GM18909 (cell line): Measurements from ENCODE around the gene ARMC5.
A peak's percentile ranks its signal among the peaks of the same experiment; 100 is the strongest.
"Not testable (repeated sequence)": the region's sequence is repeated elsewhere in the genome, so short reads cannot be mapped to it uniquely, and the experiment has no call there.

Experiments used
- ATAC-seq: cut with Tn5 transposase; IDR thresholded peaks from one replicate; pipeline ENCODE4 v1.9.1; 2021; ENCODE audit warnings: mild to moderate bottlenecking; ENCODE audit not compliant: unreplicated experiment, poor library complexity

Gene ARMC5

DNA sequence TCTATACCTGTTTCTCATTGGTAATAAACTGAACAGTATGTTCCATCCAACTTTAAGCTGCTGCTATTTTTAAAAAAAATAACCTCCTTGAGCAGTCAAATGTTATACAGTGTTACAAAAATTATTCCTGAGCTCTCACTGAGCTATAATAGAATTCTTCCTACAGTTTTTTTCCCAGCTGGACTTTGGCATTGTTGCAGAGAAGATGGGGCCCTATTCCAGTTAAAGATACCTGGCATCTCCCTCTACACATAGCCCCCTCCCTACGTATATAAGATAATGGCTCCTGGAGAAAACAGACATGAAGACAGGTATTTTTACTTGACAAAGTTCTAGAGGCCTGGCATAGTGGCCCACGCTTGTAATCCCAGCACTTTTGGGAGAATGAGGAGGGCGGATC is 29.5 kb upstream of the ARMC5 start:
- no peak for ATAC-seq

DNA sequence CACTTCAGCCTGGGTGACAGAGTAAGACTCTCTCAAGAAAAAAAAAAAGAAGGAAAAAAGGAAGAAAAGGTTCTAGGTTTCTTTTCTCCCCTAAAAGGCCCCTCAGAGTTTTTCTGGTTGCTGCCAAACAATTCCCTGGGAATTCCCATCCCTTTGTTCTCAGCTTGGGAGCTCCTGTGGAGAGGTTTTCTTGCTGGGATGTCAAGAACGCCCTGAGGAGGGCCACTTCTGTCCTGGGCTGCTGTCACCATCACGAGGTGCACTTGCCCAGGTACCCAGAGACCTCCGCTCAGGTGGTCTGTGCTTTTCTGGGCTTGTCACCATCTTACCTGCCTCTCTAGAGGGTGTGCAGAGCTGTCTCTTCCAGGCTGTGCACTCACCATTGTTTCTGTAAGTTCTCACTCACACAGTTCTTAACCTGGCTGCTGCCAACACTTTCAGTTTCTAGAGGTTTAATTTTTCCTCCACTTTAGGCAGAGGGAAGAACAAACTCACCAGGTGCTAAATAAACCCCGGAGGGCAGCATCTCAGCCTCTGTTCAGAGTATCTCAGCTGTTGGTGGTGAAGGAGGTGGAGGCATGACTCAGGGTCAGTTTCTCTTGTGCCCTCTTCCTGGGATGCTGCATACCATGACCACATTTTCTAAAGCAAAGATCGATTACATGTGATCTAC is 28.8 kb upstream of the ARMC5 start:
- no peak for ATAC-seq

DNA sequence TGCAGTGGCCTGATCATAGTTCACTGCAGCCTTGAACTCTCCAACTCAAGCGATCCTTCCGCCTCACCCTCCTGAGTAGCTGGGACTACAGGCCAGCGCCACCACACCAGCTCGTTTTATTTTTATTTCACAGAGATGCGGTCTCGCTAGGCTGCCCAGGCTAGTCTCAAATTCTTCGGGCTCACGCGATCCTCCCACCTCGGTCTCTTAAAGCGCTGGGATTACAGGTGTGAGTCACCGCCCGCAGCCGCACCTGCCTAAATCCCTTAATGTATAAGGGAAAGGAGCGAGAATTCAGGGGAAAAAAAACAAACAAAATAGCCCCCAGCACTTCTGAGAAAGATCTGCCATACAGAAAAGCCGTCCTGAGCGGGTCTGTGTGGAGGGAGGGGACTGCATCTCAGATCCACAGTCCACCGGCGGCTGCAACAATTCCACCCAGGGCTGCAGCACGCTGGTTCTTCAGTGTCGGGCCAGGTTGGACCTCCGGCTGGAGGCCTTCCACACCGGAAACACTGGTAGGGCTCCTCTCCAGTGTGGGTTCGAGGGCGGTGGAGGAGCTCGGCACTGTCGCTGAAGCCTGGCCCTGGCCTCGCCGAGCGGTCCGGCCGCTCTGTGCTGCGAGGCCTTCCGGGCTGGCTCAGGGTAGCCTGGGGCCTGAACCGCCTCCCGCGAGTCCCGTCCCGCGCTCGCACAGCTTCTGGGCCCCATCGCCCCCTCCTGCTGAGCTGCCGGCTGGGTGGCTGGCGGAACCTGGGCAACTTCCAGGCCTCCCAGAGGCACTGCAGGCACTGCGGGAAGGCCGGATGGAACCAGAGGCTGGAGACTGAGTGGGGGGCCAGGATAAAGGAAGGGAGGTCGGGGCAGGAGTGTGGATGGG is 23.7 kb upstream of the ARMC5 start:
- no peak for ATAC-seq

DNA sequence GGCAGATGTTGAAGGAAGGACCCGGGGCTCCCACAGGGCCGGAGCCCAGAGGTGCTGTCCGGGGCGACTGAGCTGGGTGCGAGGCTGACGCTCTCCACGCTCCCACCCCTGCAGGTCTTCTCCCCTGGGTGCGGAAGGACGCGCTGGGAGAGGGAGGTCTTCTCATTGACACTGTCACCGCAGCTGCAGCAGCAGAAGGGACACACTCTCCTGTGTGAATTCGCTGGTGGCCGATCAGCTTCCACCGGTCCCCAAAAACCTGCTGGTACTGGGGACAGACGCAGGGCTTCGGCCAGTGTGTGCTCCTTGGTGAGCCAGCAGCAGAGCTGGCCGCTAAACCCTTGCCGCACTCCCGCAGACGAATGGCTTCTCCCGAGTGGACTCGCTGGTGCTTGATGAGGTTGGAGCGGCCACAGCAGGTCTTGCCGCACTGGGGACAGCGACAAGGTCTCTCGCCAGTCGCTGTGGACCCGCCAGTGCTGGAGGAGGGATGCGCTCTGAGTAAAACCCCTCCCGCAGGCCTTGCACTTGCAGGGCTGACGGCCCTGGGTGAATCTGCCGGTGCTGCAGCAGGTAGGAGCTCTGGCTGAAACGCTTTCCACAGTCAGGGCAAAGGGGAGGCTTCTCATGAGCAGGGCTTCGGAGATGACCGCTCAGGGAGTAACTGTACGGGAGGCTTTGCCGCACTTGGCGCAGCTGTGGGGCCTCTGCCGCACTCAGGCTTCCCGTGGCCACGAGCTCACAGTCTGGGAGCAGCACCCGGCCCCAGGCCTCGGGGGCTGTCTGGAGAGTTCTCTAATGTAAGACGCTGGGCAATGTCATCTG is 22.9 kb upstream of the ARMC5 start:
- no peak for ATAC-seq

DNA sequence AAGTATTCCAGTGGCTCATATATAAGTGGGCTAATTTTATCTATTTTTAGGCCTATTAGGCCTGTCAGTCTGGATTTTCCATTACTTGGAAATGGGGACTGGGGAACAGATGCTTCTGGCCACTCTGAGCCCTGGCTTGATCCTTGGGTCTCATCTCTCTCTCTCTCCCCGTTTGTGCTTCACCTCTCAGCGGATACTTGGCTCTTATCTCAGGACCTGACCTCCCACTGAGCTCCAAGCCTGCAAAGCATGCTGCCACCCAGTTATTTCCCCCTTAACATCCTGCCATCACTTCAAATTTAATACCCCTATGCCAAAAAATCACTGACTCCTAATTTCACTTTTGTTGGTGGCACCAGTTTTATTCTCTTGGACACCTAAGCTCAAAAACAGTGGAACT is 20.9 kb upstream of the ARMC5 start:
- ATAC-seq: no peak

DNA sequence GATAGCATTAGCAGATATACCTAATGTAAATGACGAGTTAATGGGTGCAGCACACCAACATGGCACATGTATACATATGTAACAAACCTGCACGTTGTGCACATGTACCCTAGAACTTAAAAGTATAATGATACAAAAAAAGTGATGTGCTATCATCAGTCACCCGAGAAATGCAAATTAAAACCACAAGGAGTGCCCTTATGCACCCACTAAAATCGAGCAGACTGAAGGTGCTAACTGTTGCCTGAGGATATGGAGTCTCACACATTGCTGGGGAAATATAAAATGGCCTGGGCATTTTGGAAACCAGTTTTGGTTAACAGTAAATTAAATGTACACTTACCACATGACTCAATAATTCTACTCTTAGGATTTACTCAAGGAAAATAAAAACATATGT is 20.3 kb upstream of the ARMC5 start:
- ATAC-seq: not testable (repeated sequence)

DNA sequence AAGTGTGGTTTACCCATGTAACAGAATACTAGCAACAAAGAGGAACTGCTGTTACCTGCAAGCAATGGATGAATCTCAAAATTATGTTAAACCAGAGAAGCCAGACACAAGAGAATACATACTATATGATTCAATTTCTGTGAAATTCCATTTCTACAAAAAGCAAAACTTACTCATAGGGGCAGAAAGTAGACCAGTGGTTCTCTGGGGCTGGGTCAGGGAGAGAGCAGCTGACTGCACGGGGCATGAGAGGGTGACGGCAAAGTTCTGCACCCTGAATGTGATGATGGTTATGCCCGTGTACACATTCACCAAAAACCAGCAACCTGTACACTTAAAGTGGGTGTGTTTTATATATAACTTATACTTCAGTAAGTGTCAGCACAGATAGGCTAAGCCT is 19.8 kb upstream of the ARMC5 start:
- ATAC-seq: no peak

DNA sequence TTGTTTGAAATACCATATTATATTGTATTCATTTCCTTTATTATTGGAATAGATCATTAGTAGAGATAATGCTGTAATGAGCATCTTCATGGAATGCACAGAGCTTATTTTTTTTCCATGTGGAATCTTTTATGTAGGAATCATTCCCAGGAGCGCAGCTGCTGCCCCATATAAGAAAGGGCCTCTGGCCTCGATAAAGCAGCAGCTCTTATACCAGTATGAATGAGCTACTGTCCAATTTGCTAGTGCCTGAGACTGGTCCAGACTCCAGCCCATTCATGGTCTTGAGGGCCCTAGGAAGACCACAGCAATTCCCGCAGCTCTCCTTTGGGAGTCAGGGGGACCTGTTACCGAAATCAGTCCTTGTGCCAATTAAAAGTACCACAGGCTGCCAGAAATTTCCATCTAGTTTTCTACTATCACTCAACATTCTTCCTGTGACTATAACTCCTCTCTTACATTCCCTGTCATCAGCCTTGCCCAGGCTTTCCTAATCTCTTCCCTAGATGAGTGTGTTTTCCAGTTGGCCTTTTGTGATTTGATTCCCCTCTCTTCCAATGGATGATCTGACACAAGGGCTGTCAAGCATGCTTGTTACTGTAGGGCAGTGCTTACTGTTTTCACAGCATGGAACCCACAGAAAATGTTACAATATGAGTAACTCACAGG is 18.7 kb upstream of the ARMC5 start:
- ATAC-seq: no peak

DNA sequence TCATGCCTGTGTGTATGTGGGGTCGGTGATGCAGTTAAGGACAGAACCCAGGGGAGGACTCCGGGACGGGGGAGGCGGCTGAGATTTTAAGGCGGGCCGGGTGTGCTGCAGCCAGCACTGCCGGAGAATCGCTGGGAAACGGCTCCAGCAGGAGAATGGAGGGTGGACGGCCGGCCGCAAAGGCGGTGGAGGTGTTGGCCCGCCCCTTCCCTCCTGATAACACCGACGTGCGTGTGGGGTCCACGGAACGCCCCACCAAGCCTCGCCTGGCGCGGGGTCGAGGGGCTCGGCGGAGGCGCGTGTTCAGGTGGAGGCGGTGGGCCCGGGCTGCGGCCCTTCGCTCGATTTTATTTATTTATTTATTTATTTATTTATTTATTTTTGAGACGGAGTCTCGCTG is 17.3 kb upstream of the ARMC5 start:
- ATAC-seq: no peak

DNA sequence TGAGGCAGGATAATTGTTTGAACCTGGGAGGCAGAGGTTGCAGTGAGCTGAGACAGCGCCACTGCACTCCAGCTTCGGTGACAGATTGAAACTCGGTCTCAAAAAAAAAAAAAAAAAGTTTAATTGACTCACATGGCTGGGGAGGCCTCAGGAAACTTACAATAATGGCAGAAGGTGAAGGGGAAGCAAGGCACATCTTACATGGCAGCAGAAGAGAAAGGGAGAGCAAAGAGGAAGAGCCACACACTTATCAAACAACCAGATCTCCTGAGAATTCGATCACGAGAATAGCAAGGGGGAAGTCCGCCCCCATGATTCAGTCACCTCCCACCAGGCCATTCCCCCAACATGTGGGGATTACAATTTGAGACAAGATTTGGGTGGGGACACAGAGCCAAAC is 13.4 kb upstream of the ARMC5 start:
- ATAC-seq: not testable (repeated sequence)

DNA sequence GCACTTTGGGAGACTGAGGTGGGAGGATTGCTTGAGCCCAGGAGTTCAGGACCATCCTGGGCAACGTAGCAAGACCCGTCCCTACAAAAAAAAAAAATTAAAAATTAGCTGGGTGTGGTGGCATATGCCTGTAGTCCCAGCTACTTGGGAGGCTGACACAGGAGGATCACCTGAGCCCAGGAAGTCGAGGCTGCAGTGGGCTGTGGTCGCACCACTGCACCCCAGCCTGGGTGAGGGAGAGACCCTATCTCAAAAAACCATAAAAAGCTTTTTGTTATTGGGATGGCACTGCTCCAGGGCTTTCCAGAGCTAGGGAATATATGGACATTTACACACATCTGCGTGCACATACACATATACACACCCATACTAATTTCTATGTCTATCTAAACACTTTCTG is 8.1 kb upstream of the ARMC5 start:
- no peak for ATAC-seq

DNA sequence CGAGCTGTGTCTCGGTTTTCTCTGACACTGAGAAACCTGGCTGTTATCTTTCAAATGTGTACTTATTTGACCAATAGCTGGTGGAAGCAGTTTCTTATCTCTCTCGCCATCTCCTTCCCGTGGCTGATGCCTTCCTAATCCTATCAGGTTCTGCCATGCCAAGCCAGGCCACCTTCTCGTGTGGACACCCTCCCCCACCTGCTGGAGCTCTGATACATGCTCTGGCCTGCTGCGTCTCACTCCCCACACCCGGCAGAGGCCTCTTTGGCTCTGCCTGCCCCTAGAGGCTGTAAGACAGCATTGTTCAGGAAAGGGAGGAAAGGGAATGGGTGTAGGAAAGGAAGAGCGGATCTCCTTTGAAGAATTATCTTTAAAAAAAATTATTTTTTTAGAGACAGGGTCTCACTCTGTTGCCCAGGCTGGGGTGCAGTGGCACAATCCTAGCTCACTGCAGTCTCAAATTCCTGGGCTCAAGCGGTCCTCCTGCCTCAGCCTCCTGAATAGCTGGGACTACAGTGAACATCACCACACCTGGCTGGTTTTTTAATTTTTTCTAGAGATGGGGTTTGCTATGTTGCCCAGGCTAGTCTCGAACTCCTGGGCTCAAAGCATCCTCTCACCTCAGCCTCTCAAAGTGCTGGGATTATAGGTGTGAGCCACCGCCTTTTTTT is 7.5 kb upstream of the ARMC5 start:
- peak; percentile 58 for ATAC-seq

DNA sequence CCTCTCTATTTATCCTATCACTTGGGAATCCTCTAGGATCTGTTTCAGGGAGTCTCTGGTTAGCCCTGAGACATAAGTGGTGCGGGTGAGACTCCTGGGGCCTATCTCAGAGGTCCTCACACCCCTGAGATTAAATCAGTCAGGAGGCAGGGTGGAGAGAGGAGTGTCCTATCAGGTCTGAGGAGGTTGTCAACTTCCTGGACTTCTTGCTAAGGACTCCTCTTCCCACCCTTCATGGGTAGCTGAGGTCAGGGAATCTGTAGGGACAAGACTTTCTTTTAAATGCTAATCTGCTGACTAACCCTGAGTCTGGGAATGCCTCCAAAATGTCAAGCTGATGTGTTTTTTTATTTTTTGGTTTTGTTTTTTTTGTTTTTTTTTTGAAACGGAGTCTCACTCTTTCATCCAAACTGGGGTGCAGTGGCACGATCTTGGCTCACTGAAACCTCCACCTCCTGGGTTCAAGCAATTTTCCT is 6.6 kb upstream of the ARMC5 start:
- no peak for ATAC-seq

DNA sequence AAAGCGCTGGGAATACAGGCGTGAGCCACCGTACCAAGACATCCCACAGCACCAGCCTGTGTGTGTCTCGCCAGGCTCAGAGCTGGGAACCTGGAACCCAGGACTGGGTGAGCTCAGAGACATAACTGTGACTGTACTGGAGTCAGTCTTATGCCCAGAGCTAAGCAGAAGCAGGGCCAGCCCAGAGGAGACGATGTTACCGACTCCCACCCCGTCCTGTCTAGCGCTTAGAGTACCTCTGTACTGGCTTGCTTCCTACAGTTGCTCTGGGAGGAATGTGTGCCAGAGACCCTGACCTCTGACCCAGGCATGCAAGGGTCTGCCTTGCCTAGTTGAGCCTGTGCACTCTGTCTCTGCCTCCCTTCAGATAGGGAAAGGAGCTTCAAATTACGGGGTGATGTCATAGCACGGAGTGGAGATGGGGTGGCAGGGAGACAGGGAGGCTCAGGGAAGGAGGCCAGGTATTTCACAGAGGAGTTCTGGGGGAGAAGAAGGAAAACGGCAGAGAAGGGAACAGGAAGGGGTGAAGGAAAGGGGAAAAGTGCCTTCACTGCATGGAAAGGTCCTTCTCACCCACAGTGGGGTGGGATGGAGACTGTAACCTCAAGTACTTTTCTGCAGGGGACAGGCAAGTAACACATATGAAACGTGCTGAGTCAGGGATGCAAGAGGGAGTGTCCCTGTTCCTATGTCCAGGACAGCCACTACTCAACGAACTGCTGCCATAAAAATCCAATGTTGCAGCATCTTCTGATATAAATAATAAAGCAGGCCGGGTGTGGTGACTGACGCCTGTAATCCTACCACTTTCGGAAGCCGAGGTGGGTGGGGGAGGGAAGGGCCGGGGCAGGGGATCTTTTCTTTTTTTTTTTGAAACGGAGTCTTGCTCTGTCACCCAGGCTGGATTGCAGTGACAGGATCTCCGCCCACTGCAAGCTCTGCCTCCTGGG is 5.8 kb upstream of the ARMC5 start:
- no peak for ATAC-seq

DNA sequence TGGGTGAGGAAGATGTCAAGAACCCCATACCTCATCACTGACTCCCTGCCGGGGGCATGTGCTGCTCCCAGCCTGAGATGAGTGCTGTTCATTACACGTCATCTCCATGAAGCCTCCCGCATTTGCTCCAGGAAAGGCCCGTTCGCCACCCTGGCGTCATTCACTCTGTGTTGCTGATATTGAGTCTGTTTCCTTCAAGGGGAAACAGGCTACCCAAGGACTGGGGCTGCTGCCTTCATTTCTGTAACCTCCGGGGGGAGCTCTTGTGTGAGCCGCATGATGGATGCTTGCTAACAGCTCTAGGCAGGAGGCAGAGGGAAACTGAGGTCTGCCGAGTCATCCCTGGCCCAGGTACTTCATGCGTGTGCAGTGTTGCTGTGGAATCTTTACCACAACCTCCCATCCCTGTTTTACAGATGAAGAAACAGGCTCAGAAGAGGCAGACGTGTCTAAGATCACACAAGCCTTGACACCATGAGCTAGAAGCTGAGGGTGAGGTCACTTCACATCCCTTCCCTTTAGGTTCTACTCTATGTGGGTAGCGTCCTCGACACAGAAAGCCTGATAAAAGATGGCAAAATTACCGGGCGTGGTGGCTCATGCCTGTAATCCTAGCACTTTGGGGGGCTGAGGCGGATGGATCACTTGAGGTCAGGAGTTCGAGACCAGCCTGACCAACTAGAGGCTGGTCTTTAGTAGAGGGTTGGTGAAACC is 3.5 kb upstream of the ARMC5 start:
- ATAC-seq: no peak

DNA sequence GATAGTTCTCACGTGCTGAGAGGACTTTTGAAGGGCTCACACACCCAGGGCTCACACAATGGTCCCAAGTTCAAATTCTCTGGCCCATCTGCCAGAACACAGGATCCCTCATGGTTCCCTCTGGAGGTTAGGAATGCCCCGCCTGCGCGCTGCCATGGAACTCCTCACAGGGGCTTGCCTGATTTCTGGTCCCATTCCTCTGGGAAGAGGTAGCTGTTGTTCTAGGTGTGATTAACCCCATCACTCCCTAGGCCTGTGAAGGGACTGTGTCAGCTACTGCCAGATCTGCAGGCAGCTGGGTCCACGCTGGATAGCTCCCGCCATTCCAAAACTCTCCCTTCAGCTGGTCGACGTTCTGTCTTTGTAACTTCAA is 2.3 kb upstream of the ARMC5 start:
- no peak for ATAC-seq

DNA sequence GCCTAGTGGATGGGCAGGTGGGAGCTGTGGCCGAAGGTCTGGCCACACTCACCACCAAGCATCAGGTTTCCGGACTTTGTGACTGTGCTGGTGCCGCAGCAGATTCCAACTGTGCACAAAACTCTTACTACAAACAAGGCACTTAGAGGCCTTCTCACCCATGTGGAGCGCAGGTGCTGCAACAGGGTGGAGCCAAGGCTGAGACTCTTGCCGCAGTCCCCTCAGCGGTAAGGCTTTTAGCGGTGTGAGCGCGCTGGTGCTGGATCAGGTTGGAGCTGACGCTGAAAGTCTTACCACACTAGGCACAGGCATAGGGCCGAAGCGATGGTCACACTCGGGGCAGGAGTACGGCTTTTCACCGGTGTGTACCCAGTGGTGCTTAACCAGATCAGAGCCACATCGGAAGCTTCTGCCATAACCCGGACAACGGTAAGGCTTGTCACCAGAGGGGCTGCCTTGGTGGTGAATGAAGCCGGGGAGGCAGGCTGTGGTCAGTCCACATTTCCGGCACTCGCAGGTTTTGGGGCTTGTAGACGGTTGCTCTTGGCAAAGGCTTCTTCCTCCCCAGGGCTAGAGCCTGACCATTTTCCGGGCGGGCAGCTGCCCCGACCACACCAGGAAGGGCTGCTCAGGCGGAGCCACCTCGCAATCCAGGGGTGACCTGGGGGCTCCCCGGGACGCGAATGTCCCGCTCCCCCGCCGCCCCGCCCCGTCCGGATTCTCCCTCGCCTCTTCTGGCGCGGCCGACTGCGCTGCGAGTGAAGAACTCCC is 1.0 kb upstream of the ARMC5 start:
- peak; percentile 14 for ATAC-seq
